ENCODE measurements around the gene ZNF488.

Gene ZNF488

DNA sequence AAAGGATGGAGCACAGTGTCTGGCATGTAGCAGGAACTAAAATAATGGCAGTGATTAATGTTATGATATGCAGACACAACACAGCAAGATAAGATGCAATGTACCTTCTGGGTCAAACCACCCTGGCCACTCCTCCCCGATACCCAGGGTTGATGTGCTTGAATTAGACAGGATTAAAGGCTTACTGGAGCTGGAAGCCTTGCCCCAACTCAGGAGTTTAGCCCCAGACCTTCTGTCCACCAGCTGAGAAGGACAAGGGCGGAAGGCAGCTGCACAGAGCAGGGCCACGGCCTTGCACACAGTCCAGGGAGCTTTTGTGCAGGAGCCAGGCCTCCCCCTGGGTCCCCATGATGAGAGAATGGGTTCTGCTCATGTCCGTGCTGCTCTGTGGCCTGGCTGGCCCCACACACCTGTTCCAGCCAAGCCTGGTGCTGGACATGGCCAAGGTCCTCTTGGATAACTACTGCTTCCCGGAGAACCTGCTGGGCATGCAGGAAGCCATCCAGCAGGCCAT lies 35.9 kb downstream of the ZNF488 start, which contains the start of gene RBP3:
TSS of gene RBP3 (plus strand) at position 226 of the 514 bp plus-strand sequence. CDS start at position 348, 122 bp downstream.
- TF ChIP-seq, protein P1, sequence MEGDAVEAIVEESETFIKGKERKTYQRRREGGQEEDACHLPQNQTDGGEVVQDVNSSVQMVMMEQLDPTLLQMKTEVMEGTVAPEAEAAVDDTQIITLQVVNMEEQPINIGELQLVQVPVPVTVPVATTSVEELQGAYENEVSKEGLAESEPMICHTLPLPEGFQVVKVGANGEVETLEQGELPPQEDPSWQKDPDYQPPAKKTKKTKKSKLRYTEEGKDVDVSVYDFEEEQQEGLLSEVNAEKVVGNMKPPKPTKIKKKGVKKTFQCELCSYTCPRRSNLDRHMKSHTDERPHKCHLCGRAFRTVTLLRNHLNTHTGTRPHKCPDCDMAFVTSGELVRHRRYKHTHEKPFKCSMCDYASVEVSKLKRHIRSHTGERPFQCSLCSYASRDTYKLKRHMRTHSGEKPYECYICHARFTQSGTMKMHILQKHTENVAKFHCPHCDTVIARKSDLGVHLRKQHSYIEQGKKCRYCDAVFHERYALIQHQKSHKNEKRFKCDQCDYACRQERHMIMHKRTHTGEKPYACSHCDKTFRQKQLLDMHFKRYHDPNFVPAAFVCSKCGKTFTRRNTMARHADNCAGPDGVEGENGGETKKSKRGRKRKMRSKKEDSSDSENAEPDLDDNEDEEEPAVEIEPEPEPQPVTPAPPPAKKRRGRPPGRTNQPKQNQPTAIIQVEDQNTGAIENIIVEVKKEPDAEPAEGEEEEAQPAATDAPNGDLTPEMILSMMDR (IDR thresholded peaks at IDR 0.05) = no peak
- H3K27ac ChIP-seq = no peak within 1 kb of the TSS
- H3K36me3 ChIP-seq (ENCODE audit: control insufficient read depth, insufficient read depth, low read length) = no peaks in the 10 kb centered on the region
- no peak within 1 kb of the TSS for H2AFZ ChIP-seq
- no peaks in the 10 kb centered on the region for H3K27me3 ChIP-seq (ENCODE audit: control insufficient read depth, insufficient read depth, low read length)
- H3K9me3 ChIP-seq (ENCODE audit: control insufficient read depth, low read length) = no peaks in the 10 kb centered on the region
- no peaks in the 10 kb centered on the region for H3K79me2 ChIP-seq
- no peak within 1 kb of the TSS for H3K4me3 ChIP-seq (ENCODE audit: low read depth, low read length)
- H3K4me1 ChIP-seq = no peaks in the 10 kb centered on the region
- no peak within 1 kb of the TSS for H3K9ac ChIP-seq
- H3K4me2 ChIP-seq (ENCODE audit: low read length) = no peak within 1 kb of the TSS

DNA sequence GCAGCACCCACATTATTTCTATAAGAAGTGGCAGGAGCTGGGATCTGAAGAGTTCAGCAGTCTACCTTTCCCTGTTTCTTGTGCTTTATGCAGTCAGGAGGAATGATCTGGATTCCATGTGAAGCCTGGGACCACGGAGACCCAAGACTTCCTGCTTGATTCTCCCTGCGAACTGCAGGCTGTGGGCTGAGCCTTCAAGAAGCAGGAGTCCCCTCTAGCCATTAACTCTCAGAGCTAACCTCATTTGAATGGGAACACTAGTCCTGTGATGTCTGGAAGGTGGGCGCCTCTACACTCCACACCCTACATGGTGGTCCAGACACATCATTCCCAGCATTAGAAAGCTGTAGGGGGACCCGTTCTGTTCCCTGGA lies 36.8 kb downstream of the ZNF488 start:
- Histone ChIP-seq H3K79me2 (no peaks in the 10 kb centered on the region), H3K4me1 (no peaks in the 10 kb centered on the region)
- TF ChIP-seq, protein P1 (IDR thresholded peaks at IDR 0.05) = no peak

DNA sequence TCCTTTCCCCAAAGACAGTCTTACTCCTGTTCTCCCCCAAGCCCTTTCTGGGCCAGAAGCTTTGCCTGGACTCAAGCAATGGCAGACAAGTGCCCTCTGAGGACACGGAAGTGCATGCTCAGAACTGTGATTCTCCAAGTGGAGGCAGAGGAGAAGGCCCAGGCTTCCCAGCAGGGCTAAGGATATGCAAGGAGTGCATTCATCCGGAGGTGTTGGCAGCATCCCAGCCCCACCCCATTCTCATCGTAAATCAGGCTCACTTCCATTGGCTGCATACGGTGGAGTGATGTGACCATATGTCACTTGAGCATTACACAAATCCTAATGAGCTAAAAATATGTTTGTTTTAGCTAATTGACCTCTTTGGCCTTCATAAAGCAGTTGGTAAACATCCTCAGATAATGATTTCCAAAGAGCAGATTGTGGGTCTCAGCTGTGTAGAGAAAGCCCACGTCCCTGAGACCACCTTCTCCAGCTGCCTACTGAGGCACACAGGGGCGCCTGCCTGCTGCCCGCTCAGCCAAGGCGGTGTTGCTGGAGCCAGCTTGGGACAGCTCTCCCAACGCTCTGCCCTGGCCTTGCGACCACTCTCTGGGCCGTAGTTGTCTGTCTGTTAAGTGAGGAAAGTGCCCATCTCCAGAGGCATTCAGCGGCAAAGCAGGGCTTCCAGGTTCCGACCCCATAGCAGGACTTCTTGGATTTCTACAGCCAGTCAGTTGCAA lies 37.4 kb downstream of the ZNF488 start:
- TF ChIP-seq, protein P1 (IDR thresholded peaks at IDR 0.05) = no peak
- Histone ChIP-seq H3K27ac (no peak overlapping the region), H3K4me1 (no peaks in the 10 kb centered on the region)

More for the DNA sequence above, 36.8 kb downstream of the ZNF488 start:
- no peaks in the 10 kb centered on the region for H3K9me3 ChIP-seq (ENCODE audit: control insufficient read depth, low read length)
- no peak overlapping the region for H3K27ac ChIP-seq
- H3K4me2 ChIP-seq (ENCODE audit: low read length) = no peak overlapping the region
- H3K9ac ChIP-seq = no peak overlapping the region
- H3K27me3 ChIP-seq (ENCODE audit: control insufficient read depth, insufficient read depth, low read length) = no peaks in the 10 kb centered on the region
- H3K4me3 ChIP-seq (ENCODE audit: low read depth, low read length) = no peak overlapping the region
- no peak overlapping the region for H2AFZ ChIP-seq
- H3K36me3 ChIP-seq (ENCODE audit: control insufficient read depth, insufficient read depth, low read length) = no peaks in the 10 kb centered on the region

DNA sequence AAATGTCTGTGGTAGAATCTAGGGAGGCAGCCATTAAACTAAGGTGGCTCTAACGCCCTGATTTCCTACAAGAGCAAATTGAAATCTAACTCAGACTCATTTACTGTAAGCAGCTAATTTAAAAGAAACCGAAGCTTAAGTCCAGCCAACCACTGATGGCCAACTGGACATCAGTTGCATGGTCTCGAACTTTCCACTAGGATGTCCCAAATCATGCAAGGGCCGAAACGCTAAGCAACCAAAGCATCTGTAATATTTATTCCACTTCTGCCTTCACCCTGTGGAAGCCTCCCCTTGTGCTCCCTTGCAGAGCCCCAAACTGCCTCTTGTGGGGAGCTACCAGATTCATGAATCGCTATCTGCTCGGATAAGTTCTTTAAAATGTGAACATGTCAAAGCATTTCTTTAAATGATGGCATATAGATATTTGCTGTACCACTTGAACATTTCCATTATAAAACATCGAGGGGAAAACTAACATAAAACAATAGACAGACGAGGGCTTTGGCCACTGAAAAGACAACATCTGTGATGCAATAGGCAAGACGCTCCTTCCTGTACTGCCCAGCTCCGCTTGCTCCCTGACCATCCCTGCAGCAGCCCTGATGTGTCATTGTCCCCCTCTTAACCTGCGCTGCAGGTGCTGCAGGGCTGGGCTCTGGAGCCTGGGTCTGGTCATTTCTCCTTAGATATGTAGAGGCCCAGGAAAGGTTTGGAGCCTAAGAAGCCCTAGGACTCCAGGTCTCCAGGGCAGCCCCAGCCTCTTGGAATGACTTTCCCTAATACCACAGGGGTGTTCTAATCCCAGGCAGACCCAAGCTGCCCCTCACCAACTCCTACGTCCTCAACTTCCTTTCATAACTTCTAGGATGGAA lies 38.9 kb downstream of the ZNF488 start:
- no peaks in the 10 kb centered on the region for H3K4me1 ChIP-seq

More for the DNA sequence above, 37.4 kb downstream of the ZNF488 start:
- no peaks in the 10 kb centered on the region for H3K27me3 ChIP-seq (ENCODE audit: control insufficient read depth, insufficient read depth, low read length)
- no peaks in the 10 kb centered on the region for H3K79me2 ChIP-seq
- no peak overlapping the region for H3K4me2 ChIP-seq (ENCODE audit: low read length)
- no peaks in the 10 kb centered on the region for H3K36me3 ChIP-seq (ENCODE audit: control insufficient read depth, insufficient read depth, low read length)
- H2AFZ ChIP-seq = no peak overlapping the region
- H3K9ac ChIP-seq = no peak overlapping the region
- no peaks in the 10 kb centered on the region for H3K9me3 ChIP-seq (ENCODE audit: control insufficient read depth, low read length)
- H3K4me3 ChIP-seq (ENCODE audit: low read depth, low read length) = no peak overlapping the region

More for the DNA sequence above, 38.9 kb downstream of the ZNF488 start:
- Histone ChIP-seq H3K4me2 (ENCODE audit: low read length) (no peak overlapping the region), H2AFZ (no peak overlapping the region), H3K4me3 (ENCODE audit: low read depth, low read length) (no peak overlapping the region), H3K36me3 (ENCODE audit: control insufficient read depth, insufficient read depth, low read length) (no peaks in the 10 kb centered on the region), H3K27ac (no peak overlapping the region), H3K27me3 (ENCODE audit: control insufficient read depth, insufficient read depth, low read length) (no peaks in the 10 kb centered on the region), H3K9me3 (ENCODE audit: control insufficient read depth, low read length) (no peaks in the 10 kb centered on the region), H3K9ac (no peak overlapping the region), H3K79me2 (no peaks in the 10 kb centered on the region)
- TF ChIP-seq, protein P1 (IDR thresholded peaks at IDR 0.05) = no peak

Data from parathyroid adenoma (tissue), 2 donors.